Subcutaneous abdominal adipose tissue (tissue), 5 donors: ENCODE data around the gene PDXDC1.
"Not testable (repeated sequence)": the region's sequence is repeated elsewhere in the genome, so short reads cannot be mapped to it uniquely, and the experiment has no call there.

Experiments used
- H3K27ac ChIP-seq: one replicate; pipeline ENCODE4 v1.7.0; 2013; ENCODE audit warnings: low read depth, mild to moderate bottlenecking, inconsistent platforms, low read length, moderate library complexity
- H3K27me3 ChIP-seq, 5 donors: one replicate each; pipeline ENCODE4 v1.7.0; 2013; ENCODE audit warnings: low read length in 5 of 5, inconsistent platforms in 1 of 5; ENCODE audit not compliant: control insufficient read depth in 5 of 5, insufficient read depth in 4 of 5
- H3K36me3 ChIP-seq, 5 donors: one replicate each; pipeline ENCODE4 v1.7.0; 2013; ENCODE audit warnings: low read length in 5 of 5; ENCODE audit not compliant: control insufficient read depth in 5 of 5, insufficient read depth in 5 of 5
- H3K4me1 ChIP-seq, 5 donors: one replicate each; pipeline ENCODE4 v1.7.0; 2013; ENCODE audit warnings: low read length in 5 of 5, mild to moderate bottlenecking in 3 of 5, moderate library complexity in 1 of 5; ENCODE audit not compliant: control insufficient read depth in 5 of 5, insufficient read depth in 5 of 5
- H3K4me3 ChIP-seq, 5 donors: one replicate each; pipeline ENCODE4 v1.7.0; 2013; ENCODE audit warnings: low read length in 5 of 5, low read depth in 1 of 5
- H3K9ac ChIP-seq, 5 donors: one replicate each; pipeline ENCODE4 v1.7.0; 2013; ENCODE audit warnings: low read length in 5 of 5, mild to moderate bottlenecking in 4 of 5, moderate library complexity in 3 of 5
- H3K9me3 ChIP-seq, 5 donors: one replicate each; pipeline ENCODE4 v1.7.0; 2013; ENCODE audit warnings: low read length in 5 of 5; ENCODE audit not compliant: control insufficient read depth in 5 of 5
- donor health status: healthy.
- donor health status: healthy.
- donor health status: healthy.
- donor health status: healthy.
- donor health status: healthy.

Gene PDXDC1

DNA sequence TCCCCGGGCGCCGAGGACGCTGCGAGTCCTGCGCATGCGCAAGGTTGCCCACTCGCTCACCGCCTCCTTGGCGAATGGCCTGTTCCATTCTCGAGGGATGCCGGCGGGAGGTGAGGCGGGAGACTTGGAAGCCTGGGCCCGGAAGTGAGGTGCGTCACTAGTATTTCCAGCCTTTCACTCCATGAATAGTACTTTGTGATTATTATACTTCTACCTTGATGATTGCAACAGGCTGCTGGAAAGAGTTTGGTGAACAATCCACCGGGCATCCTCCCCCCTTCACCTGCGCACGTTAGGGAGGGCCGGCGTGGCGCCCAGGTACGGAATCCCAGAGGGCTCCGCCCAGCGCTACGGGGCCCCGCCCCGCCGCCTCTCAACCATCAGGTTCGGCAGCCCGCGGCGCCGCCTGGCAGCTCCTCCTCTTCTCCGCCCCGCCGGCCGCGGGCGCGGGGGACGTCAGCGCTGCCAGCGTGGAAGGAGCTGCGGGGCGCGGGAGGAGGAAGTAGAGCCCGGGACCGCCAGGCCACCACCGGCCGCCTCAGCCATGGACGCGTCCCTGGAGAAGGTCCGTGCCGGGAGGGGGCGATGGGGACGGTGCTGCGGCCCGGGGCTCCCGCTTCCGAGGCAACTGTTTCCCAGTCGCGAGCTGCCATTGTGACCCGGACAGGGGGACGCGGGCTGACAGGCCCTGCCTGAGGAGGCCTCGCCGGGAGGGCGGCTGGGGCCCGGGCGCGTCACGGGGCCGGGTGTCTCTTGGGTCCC lies at the start of gene PDXDC1:
TSS of gene PDXDC1 (plus strand) at position 371 of the 762 bp plus-strand sequence. CDS start at position 545, 174 bp downstream.
- peak within 1 kb of the TSS; percentile 38 to 98 (median 95) for H3K9ac ChIP-seq
- peaks cover 3 to 25% (median 19%) of the 10 kb centered on the region in 5 donors for H3K4me1 ChIP-seq
- H3K36me3 ChIP-seq, H3K27me3 ChIP-seq, H3K9me3 ChIP-seq: not testable (repeated sequence)
- peak within 1 kb of the TSS; percentile 73 to 90 (median 79) for H3K4me3 ChIP-seq
- peak within 1 kb of the TSS; percentile 85 for H3K27ac ChIP-seq

DNA sequence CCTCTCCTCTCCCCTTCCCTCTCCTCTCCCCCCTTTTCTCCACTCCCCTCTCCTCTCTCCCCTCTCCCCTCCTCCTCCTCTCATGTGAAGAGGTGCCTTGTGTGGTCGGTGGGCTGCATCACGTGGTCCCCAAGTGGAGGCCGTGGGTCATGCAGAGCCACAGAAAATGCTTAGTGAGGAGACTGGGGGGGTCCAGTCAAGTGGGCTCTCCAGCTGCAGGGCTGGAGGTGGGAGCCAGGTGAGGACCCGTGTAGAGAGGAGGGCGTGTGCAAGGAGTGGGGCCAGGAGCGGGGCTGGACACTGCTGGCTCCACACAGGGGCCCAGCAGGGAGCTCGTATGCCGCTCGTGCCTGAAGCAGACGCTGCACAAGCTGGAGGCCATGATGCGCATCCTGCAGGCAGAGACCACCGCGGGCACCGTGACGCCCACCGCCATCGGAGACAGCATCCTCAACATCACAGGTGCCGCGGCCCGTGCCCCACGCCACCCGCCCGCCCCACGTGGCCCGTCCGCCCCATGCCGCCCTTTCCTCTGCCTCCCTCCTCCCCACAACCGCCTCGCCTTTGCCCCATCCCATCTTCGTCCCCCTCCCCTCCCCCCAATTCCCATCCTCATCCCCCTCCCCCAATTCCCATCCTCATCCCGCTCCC lies 46.6 kb upstream of the PDXDC1 start:
- H3K9ac ChIP-seq, H3K4me1 ChIP-seq, H3K27me3 ChIP-seq, H3K4me3 ChIP-seq, H3K9me3 ChIP-seq, H3K27ac ChIP-seq: not testable (repeated sequence)
- H3K36me3 ChIP-seq = peaks cover 0 to 14% (median 3%) of the 10 kb centered on the region in 5 donors

DNA sequence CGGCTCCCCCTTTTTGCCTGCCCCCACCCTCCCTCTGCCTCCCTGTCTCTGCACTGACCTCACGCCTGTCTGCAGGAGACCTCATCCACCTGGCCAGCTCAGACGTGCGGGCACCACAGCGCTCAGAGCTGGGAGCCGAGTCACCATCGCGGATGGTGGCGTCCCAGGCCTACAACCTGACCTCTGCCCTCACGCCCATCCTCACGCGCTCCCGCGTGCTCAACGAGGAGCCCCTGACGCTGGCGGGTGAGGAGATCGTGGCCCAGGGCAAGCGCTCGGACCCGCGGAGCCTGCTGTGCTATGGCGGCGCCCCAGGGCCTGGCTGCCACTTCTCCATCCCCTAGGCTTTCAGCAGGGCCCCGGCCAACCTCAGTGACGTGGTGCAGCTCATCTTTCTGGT lies 45.6 kb upstream of the PDXDC1 start:
- H3K27ac ChIP-seq, H3K9me3 ChIP-seq, H3K9ac ChIP-seq, H3K4me3 ChIP-seq, H3K27me3 ChIP-seq, H3K4me1 ChIP-seq: not testable (repeated sequence)
- peaks cover 0 to 14% (median 3%) of the 10 kb centered on the region in 5 donors for H3K36me3 ChIP-seq

DNA sequence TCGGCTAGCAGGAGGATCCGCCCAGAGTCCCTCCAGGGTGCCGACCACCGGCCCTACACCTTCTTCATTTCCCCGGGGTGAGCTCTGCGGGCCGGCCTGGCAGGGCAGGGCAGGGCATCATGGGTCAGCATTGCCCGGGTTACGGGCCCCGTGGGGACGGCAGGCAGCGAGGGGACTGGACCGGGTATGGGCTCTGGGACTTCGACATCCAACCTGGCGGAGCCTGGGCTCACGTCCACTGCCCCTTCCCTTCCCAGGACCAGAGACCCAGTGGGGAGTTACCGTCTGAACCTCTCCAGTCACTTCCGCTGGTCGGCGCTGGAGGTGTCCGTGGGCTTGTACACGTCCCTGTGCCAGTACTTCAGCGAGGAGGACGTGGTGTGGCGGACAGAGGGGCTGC lies 44.6 kb upstream of the PDXDC1 start:
- H3K36me3 ChIP-seq = peaks cover 0 to 14% (median 3%) of the 10 kb centered on the region in 5 donors
- H3K27me3 ChIP-seq, H3K9ac ChIP-seq, H3K27ac ChIP-seq, H3K4me1 ChIP-seq, H3K9me3 ChIP-seq, H3K4me3 ChIP-seq: not testable (repeated sequence)

DNA sequence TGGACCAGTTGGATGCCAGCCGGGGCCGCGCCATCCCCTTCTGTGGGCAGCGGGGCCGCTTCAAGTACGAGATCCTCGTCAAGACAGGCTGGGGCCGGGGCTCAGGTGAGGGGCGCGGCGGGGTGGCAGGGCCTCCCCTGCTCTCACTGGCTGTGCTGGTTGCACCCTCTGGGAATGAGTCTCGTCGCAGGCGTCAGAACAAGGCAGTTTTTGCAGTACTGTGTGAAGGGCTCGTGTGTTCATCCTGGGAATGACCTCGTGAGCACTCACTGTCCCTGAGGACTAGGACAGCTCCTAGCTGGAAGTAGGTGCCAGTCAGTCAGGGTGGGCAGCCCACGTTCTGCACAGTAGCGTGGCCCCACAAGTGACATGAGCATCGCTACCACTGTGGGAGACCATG lies 43.9 kb upstream of the PDXDC1 start:
- H3K27ac ChIP-seq, H3K27me3 ChIP-seq, H3K9me3 ChIP-seq, H3K4me1 ChIP-seq, H3K4me3 ChIP-seq, H3K9ac ChIP-seq: not testable (repeated sequence)
- H3K36me3 ChIP-seq = peaks cover 0 to 14% (median 3%) of the 10 kb centered on the region in 5 donors

GRCh38 chr16:14932581-14933375 lies 42.0 kb upstream of the PDXDC1 start:
- H3K36me3 ChIP-seq = peaks cover 0 to 14% (median 3%) of the 10 kb centered on the region in 5 donors
- H3K9me3 ChIP-seq, H3K9ac ChIP-seq, H3K27me3 ChIP-seq, H3K4me1 ChIP-seq, H3K27ac ChIP-seq, H3K4me3 ChIP-seq: not testable (repeated sequence)

- not testable (repeated sequence) for H3K4me3 ChIP-seq, H3K4me1 ChIP-seq, H3K9ac ChIP-seq, H3K9me3 ChIP-seq, H3K27me3 ChIP-seq, H3K36me3 ChIP-seq, H3K27ac ChIP-seq
Measured at GRCh38 chr16:14937143-14937542, 37.7 kb upstream of the PDXDC1 start, which contains the start of gene NPIPA1. Gene NPIPA1, plus strand, starts transcription at chr16:14937443. Its CDS starts 0 bp downstream, at chr16:14937443.

DNA sequence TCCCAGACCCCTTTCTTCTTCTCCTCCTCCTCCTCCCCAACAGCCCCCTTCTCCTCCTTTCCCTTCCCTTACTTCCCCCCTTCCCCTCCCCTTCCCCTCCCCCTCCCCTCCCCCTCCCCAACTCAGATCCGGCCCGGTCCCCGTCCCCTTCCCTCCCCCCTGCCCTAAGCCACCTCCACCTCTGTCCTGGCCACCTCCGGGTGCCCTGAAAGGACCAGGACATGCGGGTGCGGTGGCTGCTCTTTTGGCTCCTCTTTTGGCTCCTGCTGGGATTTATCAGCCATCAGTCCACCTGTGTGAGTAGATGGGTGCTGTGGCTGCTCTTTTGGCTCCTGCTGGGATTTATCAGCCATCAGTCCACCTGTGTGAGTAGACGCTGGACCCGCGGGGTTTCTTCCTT lies 36.8 kb upstream of the PDXDC1 start:
- not testable (repeated sequence) for H3K4me1 ChIP-seq, H3K4me3 ChIP-seq, H3K27me3 ChIP-seq, H3K9me3 ChIP-seq, H3K9ac ChIP-seq, H3K27ac ChIP-seq, H3K36me3 ChIP-seq

GRCh38 chr16:14942686-14943085 lies 32.1 kb upstream of the PDXDC1 start:
- H3K36me3 ChIP-seq, H3K4me3 ChIP-seq, H3K9ac ChIP-seq, H3K27ac ChIP-seq, H3K9me3 ChIP-seq, H3K27me3 ChIP-seq, H3K4me1 ChIP-seq: not testable (repeated sequence)
